Keratinocyte (primary cell): ENCODE measurements around the gene AP3D1. TPM values are rescaled to one million over a fixed set of nuclear protein-coding genes. Genes with fewer than 3 reads are reported as not detected.

Experiments used
- DNase-seq: peaks from one replicate; pipeline ENCODE4 v3.0.0-alpha.2; 2011; ENCODE audit warnings: low read depth, missing footprints, low spot score
- FAIRE-seq: peaks from 2 replicates; lab custom pipeline; 2011; peaks lifted over from hg19 to GRCh38; lab: Jason Lieb, UNC
- H2AFZ ChIP-seq: 2 replicates; pipeline ENCODE4 v1.6.0; 2012; ENCODE audit warnings: low read length, control low read depth, inconsistent platforms; ENCODE audit not compliant: control insufficient read depth
- H3K27ac ChIP-seq: 2 replicates; pipeline ENCODE4 v1.5.1; 2011; ENCODE audit warnings: low read length; ENCODE audit not compliant: control insufficient read depth, insufficient read depth
- H3K27me3 ChIP-seq: 3 replicates; pipeline ENCODE4 v1.6.0; 2011; ENCODE audit warnings: low read length; ENCODE audit not compliant: control insufficient read depth, insufficient read depth; ENCODE audit errors: extremely low read depth
- H3K36me3 ChIP-seq, 2 experiments: 2 replicates in 1 of 2; 3 replicates in 1 of 2; pipeline ENCODE4 v1.5.1; 2011; ENCODE audit warnings: low read length in 2 of 2, mild to moderate bottlenecking in 1 of 2; ENCODE audit not compliant: control insufficient read depth in 2 of 2, insufficient read depth in 2 of 2; ENCODE audit errors: extremely low read depth in 1 of 2
- H3K4me1 ChIP-seq: 3 replicates; pipeline ENCODE4 v1.5.1; 2011; ENCODE audit warnings: low read length; ENCODE audit not compliant: control insufficient read depth, insufficient read depth; ENCODE audit errors: extremely low read depth
- H3K4me2 ChIP-seq: 3 replicates; pipeline ENCODE4 v1.6.0; 2011; ENCODE audit warnings: low read depth, low read length; ENCODE audit not compliant: control insufficient read depth, insufficient read depth; ENCODE audit errors: extremely low read depth
- H3K4me3 ChIP-seq, 3 experiments: fragments of 200-600 bp in 1 of 3; sonication (generic) in 1 of 3; 2 replicates in 2 of 3; 3 replicates in 1 of 3; pipeline ENCODE4 v1.5.1; 2011 to 2016; ENCODE audit warnings: low read length in 3 of 3, mild to moderate bottlenecking in 3 of 3, control low read depth in 2 of 3, inconsistent platforms in 1 of 3, low read depth in 1 of 3, mixed read lengths in 1 of 3, mixed run types in 1 of 3, moderate library complexity in 1 of 3; ENCODE audit not compliant: control insufficient read depth in 2 of 3, insufficient read depth in 2 of 3; ENCODE audit errors: extremely low read depth in 1 of 3
- H3K79me2 ChIP-seq: 2 replicates; pipeline ENCODE4 v1.6.0; 2012; ENCODE audit warnings: low read length; ENCODE audit not compliant: control insufficient read depth, insufficient read depth
- H3K9ac ChIP-seq: 3 replicates; pipeline ENCODE4 v1.6.0; 2011; ENCODE audit warnings: low read length; ENCODE audit not compliant: control insufficient read depth, insufficient read depth; ENCODE audit errors: extremely low read depth
- H3K9me1 ChIP-seq: 3 replicates; pipeline ENCODE4 v1.6.0; 2011; ENCODE audit warnings: low read length; ENCODE audit not compliant: control insufficient read depth, insufficient read depth; ENCODE audit errors: extremely low read depth
- H3K9me3 ChIP-seq: 2 replicates; pipeline ENCODE4 v1.5.1; 2012; ENCODE audit warnings: low read depth, low read length; ENCODE audit not compliant: control insufficient read depth
- H4K20me1 ChIP-seq: 3 replicates; pipeline ENCODE4 v1.6.0; 2011; ENCODE audit warnings: low read length; ENCODE audit not compliant: control insufficient read depth, insufficient read depth; ENCODE audit errors: extremely low read depth
- CTCF ChIP-seq, 3 experiments: IDR thresholded peaks in 1 of 3; conservative IDR thresholded peaks in 1 of 3; optimal IDR thresholded peaks in 1 of 3; 2 replicates in 2 of 3; 3 replicates in 1 of 3; pipeline versions ENCODE3 to v1.5.1; 2011; ENCODE audit warnings: low read length in 3 of 3, mild to moderate bottlenecking in 3 of 3, moderate library complexity in 2 of 3, control low read depth in 1 of 3, inconsistent platforms in 1 of 3; ENCODE audit not compliant: insufficient read depth in 2 of 3; ENCODE audit errors: extremely low read depth in 1 of 3
- EZH2 ChIP-seq: IDR thresholded peaks from one replicate; pipeline ENCODE4 v1.6.1; 2012; ENCODE audit warnings: inconsistent platforms, mild to moderate bottlenecking, low read length, moderate library complexity
- dilution Hi-C: fragments of 300-500 bp; cut with MboI; formaldehyde crosslinking; loops from one replicate; pipeline ENCODE4 v1.7.0; 2020; ENCODE audit warnings: low sequenced_read_pairs; ENCODE audit not compliant: extremely low pct_ligation_motif_present
- polyA plus RNA-seq, 5 experiments: library from polyadenylated mRNA; depleted of rRNA in 3 of 5; stranded (reverse) in 3 of 5; stranded (forward) in 1 of 5; unstranded in 1 of 5; fragments of >200 nt; gene quantifications; 1 replicate in 1 of 5; 2 replicates in 3 of 5; 3 replicates in 1 of 5; pipeline versions ENCODE4 v1.2.1 to v1.2.3, GENCODE V29; 2011 to 2012; ENCODE audit warnings: missing spikeins in 2 of 5, low read depth in 1 of 5, low replicate concordance in 1 of 5

AP3D1 gene
- polyA plus RNA-seq, 1 donor (not counting 4 experiments of a cell fraction or from before 2014, with no cell fraction given) = 56.1 TPM

GRCh38 chr19:2149980-2150793, 1.2 kb downstream of the AP3D1 start:
- dilution Hi-C loops = no loop called here

GRCh38 chr19:2148482-2149135, 2.8 kb downstream of the AP3D1 start:
- no peaks in the 10 kb centered on the region for H3K9me3 ChIP-seq
- H3K9me1 ChIP-seq = peaks cover 4% of the 10 kb centered on the region
- no peak for FAIRE-seq
- H2AFZ ChIP-seq = no peak overlapping the region
- TF ChIP-seq EZH2 (no peak), CTCF (optimal IDR thresholded peaks at IDR 0.05 in 1 of 3, IDR thresholded peaks at IDR 0.05 in 1 of 3, conservative IDR thresholded peaks at IDR 0.05 in 1 of 3; ENCODE audit: extremely low read depth in 1 of 3, insufficient read depth in 2 of 3, low read length in 3 of 3) (no peak)
- H3K9ac ChIP-seq = no peak overlapping the region
- dilution Hi-C loops = no loop called here
- peaks cover 14% of the 10 kb centered on the region for H3K4me1 ChIP-seq
- H4K20me1 ChIP-seq = peaks cover 36% of the 10 kb centered on the region
- H3K36me3 ChIP-seq = peaks cover 11 to 12% of the 10 kb centered on the region in 2 experiments
- H3K79me2 ChIP-seq = peaks cover 74% of the 10 kb centered on the region
- DNase-seq = no peak
- no peak overlapping the region for H3K4me3 ChIP-seq
- H3K27ac ChIP-seq = no peak overlapping the region
- H3K4me2 ChIP-seq = no peak overlapping the region
- H3K27me3 ChIP-seq = no peaks in the 10 kb centered on the region

More at GRCh38 chr19:2149980-2150793, 1.2 kb downstream of the AP3D1 start:
- H3K36me3 ChIP-seq = peaks cover 7% of the 10 kb centered on the region in 2 experiments
- H3K27ac ChIP-seq = peak overlapping the region; percentile 89
- H3K4me2 ChIP-seq = peak overlapping the region; percentile 98
- peak overlapping the region; percentile 94 for H3K9ac ChIP-seq
- no peak for DNase-seq
- FAIRE-seq = peak; percentile 9
- no peaks in the 10 kb centered on the region for H3K9me3 ChIP-seq
- no peak for TF ChIP-seq CTCF (optimal IDR thresholded peaks at IDR 0.05 in 1 of 3, IDR thresholded peaks at IDR 0.05 in 1 of 3, conservative IDR thresholded peaks at IDR 0.05 in 1 of 3; ENCODE audit: extremely low read depth in 1 of 3, insufficient read depth in 2 of 3, low read length in 3 of 3)
- no peak for TF ChIP-seq EZH2
- no peaks in the 10 kb centered on the region for H3K27me3 ChIP-seq
- H3K79me2 ChIP-seq = peaks cover 58% of the 10 kb centered on the region
- peaks cover 23% of the 10 kb centered on the region for H3K4me1 ChIP-seq
- H3K4me3 ChIP-seq = peak overlapping the region; percentile 72 to 99 (median 90)
- H3K9me1 ChIP-seq = peaks cover 4% of the 10 kb centered on the region
- no peak overlapping the region for H2AFZ ChIP-seq
- peaks cover 24% of the 10 kb centered on the region for H4K20me1 ChIP-seq
